ENCODE measurements around the gene PCDHGA11. TPM values are rescaled to one million over a fixed set of nuclear protein-coding genes. Genes with fewer than 3 reads are reported as not detected.

PCDHGA11 gene
- total RNA-seq, 2 donors from 2014 or later: 0.09 TPM; not detected in 1

DNA sequence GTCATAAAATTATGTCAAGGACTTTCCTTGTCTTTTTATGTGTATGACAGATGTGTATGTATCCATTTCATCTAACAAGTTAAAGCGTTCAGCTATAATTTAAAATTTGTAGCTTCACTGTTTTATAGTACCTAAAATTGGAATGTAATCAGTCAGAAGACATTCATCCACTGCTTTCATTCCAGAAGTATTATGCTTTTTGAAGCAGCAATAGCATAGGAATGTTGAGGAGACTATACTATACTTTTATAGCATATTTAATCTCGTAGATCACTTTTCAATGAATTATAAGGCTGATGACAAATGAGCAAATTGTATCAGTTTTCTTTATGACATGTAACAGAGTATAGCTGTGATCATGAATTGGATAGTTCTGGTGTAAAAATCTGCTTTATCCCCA is 16.4 kb downstream of the PCDHGA11 start:
- no peak overlapping the region for H3K27ac Mint-ChIP-seq
- no peak for ATAC-seq (replicated peaks)
- peaks cover 35% of the 10 kb centered on the region for H3K27me3 Mint-ChIP-seq
- no peaks in the 10 kb centered on the region for H3K4me1 Mint-ChIP-seq
- peaks cover 9% of the 10 kb centered on the region for H3K9me3 Mint-ChIP-seq
- H3K36me3 Mint-ChIP-seq (ENCODE audit: low read depth): peaks cover 7% of the 10 kb centered on the region
- no peak overlapping the region for H3K4me3 Mint-ChIP-seq

DNA sequence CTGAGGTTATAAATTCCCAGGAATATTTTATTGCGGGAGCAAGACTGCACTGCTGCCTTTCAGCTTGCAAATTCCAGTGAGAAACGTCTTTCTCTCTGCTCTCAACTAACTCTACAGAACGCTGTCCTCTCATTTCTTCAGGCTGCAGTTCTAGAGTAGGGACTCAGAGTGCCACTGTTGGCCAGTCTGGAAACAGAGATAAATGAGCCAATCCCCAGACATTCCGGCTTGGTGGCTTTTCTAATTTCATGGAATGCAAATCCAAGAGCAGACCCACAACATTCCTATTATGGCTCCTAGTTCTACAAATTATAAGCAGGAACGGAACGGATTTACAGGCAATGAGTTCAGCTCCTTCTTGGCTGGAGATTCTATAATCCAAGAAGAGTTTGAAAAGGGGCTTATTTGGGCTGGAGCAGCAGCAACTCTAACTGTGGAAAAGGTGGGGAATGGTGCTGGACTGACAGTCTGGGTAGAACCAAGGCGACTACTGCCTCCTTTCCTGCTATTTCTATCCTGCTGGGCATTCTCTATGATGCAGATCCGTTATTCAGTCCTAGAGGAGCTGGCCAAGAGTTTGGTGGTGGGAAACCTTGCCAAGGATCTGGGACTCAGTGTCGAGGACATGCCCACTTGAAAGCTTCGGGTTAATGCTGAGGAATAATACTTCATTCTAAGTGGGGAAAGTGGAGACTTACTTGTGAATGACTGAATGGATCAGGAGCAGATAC is 18.7 kb downstream of the PCDHGA11 start:
- ATAC-seq (replicated peaks): no peak
- peaks cover 3% of the 10 kb centered on the region for H3K9me3 Mint-ChIP-seq
- no peak overlapping the region for H3K4me3 Mint-ChIP-seq
- no peaks in the 10 kb centered on the region for H3K4me1 Mint-ChIP-seq
- no peaks in the 10 kb centered on the region for H3K36me3 Mint-ChIP-seq (ENCODE audit: low read depth)
- H3K27ac Mint-ChIP-seq: no peak overlapping the region
- peaks cover 26% of the 10 kb centered on the region for H3K27me3 Mint-ChIP-seq

DNA sequence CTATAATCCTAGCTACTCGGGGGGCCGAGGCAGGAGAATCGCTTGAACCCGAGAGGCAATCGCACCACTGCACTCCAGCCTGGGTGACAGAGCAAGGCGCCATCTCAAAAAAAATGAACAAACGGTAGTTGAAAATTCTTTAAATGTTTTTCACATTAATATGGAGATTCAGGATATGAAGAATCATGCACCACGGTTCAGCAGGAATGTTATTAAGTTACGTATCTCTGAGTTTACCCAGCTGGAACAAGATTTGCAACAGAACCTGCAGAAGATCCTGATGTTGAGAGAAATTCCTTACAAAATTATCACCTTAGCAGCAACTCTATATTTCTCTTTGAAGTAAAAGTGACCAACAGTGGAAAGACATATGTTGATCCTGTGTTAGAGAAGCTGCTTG is 19.5 kb downstream of the PCDHGA11 start:
- ATAC-seq (replicated peaks): no peak
- no peak overlapping the region for H3K27ac Mint-ChIP-seq
- H3K27me3 Mint-ChIP-seq: peaks cover 25% of the 10 kb centered on the region
- no peaks in the 10 kb centered on the region for H3K4me1 Mint-ChIP-seq
- H3K36me3 Mint-ChIP-seq (ENCODE audit: low read depth): no peaks in the 10 kb centered on the region
- H3K4me3 Mint-ChIP-seq: no peak overlapping the region
- H3K9me3 Mint-ChIP-seq: peaks cover 3% of the 10 kb centered on the region

DNA sequence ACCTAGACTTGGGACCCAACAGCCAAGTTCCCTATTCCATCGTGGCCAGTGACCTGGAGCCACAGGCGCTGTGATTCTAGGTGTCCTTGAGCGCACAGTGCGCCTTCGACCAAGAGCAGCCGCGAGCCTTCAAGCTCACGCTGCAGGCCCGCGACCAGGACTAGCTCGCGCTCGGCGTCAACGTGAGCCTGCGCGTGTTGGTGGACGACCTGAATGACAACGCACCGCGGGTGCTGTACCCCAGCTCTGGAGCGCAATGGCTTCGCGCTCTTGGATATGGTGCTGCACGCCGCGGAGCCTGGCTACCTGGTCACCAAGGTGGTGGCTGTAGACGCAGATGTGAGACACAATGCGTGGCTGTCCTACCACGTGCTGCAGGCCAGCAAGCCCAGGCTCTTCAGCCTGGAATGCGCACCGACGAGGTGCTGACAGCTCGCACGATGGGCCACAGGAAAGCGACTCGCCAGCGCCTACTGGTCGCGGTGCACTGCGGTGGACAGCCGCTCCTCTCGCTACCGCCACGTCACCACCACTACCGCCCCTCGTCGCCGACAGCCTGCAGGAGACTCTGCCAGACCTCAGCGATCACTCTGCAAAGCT is 20.8 kb downstream of the PCDHGA11 start:
- no peak for ATAC-seq (replicated peaks)
- no peak overlapping the region for H3K27ac Mint-ChIP-seq

DNA sequence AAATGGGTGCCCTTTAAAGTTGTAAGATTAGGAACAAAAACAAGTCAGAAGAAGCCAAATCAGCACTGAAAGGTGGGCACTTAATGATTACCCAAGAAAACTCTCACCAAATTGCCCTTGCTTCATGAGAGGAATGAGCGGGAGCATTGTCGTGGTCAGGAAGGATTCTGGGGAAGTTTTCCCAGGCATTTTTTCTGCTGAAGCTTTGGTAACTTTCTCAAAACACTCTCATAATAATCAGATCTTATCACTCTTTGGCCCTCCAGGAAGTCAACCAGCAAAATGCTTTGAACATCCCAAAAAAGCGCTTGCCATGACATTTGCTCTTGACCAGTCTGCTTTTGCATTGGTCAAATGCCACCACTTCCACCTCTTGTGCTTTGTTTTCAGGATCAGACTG is 44.5 kb downstream of the PCDHGA11 start:
- Mint-ChIP-seq H3K9me3 (no peaks in the 10 kb centered on the region), H3K4me1 (no peaks in the 10 kb centered on the region), H3K27me3 (peaks cover 12% of the 10 kb centered on the region), H3K4me3 (no peak overlapping the region), H3K27ac (no peak overlapping the region), H3K36me3 (ENCODE audit: low read depth) (no peaks in the 10 kb centered on the region)
- ATAC-seq (replicated peaks): no peak

More for the DNA sequence above, 20.8 kb downstream of the PCDHGA11 start:
- H3K27me3 Mint-ChIP-seq: peaks cover 25% of the 10 kb centered on the region
- no peaks in the 10 kb centered on the region for H3K4me1 Mint-ChIP-seq
- no peak overlapping the region for H3K4me3 Mint-ChIP-seq
- H3K9me3 Mint-ChIP-seq: peaks cover 3% of the 10 kb centered on the region
- no peaks in the 10 kb centered on the region for H3K36me3 Mint-ChIP-seq (ENCODE audit: low read depth)

Other genes starting within 250 kb of the PCDHGA11 start
- gene PCDHB7, start 248.4 kb upstream of the PCDHGA11 start, total RNA-seq: not detected
- gene PCDHB8, start 243.3 kb upstream of the PCDHGA11 start, total RNA-seq: not detected
- not detected for gene PCDHB16, start 238.7 kb upstream of the PCDHGA11 start, total RNA-seq
- gene PCDHB9, start 233.9 kb upstream of the PCDHGA11 start, total RNA-seq: not detected
- gene PCDHB10, start 228.7 kb upstream of the PCDHGA11 start, total RNA-seq: not detected
- gene PCDHB11, start 221.4 kb upstream of the PCDHGA11 start, total RNA-seq: not detected
- gene PCDHB12, start 212.3 kb upstream of the PCDHGA11 start, total RNA-seq: not detected
- gene PCDHB13, start 207.1 kb upstream of the PCDHGA11 start, total RNA-seq: under 1 TPM in 1 of 2 donors, not detected in 1; 0.08 TPM
- not detected for gene PCDHB14, start 197.7 kb upstream of the PCDHGA11 start, total RNA-seq
- not detected for gene PCDHB15, start 175.7 kb upstream of the PCDHGA11 start, total RNA-seq
- under 1 TPM in 1 of 2 donors, not detected in 1; 0.42 TPM for gene SLC25A2, start 117.0 kb upstream of the PCDHGA11 start, total RNA-seq
- gene TAF7, start 100.3 kb upstream of the PCDHGA11 start, total RNA-seq: 10 to 100 TPM; 45.3 to 50.4 TPM
- gene PCDHGA1, start 90.5 kb upstream of the PCDHGA11 start, total RNA-seq: under 1 TPM; 0.09 to 0.16 TPM
- gene PCDHGA2, start 82.3 kb upstream of the PCDHGA11 start, total RNA-seq: not detected
- gene PCDHGA3, start 77.2 kb upstream of the PCDHGA11 start, total RNA-seq: under 1 TPM in 1 of 2 donors, not detected in 1; 0.09 TPM
- not detected for gene PCDHGB1, start 71.0 kb upstream of the PCDHGA11 start, total RNA-seq
- under 1 TPM in 1 of 2 donors, not detected in 1; 0.32 TPM for gene PCDHGA4, start 66.0 kb upstream of the PCDHGA11 start, total RNA-seq
- under 1 TPM; 0.17 to 0.34 TPM for gene PCDHGB2, start 61.1 kb upstream of the PCDHGA11 start, total RNA-seq
- gene PCDHGA5, start 56.9 kb upstream of the PCDHGA11 start, total RNA-seq: under 1 TPM in 1 of 2 donors, not detected in 1; 0.11 TPM
- under 1 TPM in 1 of 2 donors, not detected in 1; 0.21 TPM for gene PCDHGB3, start 50.8 kb upstream of the PCDHGA11 start, total RNA-seq
- under 1 TPM; 0.06 to 0.40 TPM for gene PCDHGA6, start 47.2 kb upstream of the PCDHGA11 start, total RNA-seq
- under 1 TPM in 1 of 2 donors, not detected in 1; 0.06 TPM for gene PCDHGA7, start 38.3 kb upstream of the PCDHGA11 start, total RNA-seq
- under 1 TPM; 0.06 to 0.08 TPM for gene PCDHGB4, start 33.4 kb upstream of the PCDHGA11 start, total RNA-seq
- gene PCDHGA8, start 28.4 kb upstream of the PCDHGA11 start, total RNA-seq: not detected
- gene PCDHGB5, start 23.1 kb upstream of the PCDHGA11 start, total RNA-seq: under 1 TPM; 0.09 to 0.24 TPM
- gene PCDHGA9, start 18.3 kb upstream of the PCDHGA11 start, total RNA-seq: not detected
- under 1 TPM in 1 of 2 donors, not detected in 1; 0.08 TPM for gene PCDHGB6, start 13.0 kb upstream of the PCDHGA11 start, total RNA-seq
- under 1 TPM; 0.06 to 0.08 TPM for gene PCDHGA10, start 8.1 kb upstream of the PCDHGA11 start, total RNA-seq
- under 1 TPM in 1 of 2 donors, not detected in 1; 0.11 TPM for gene PCDHGB7, start 3.4 kb upstream of the PCDHGA11 start, total RNA-seq
- not detected for gene PCDHGA12, start 9.5 kb downstream of the PCDHGA11 start, total RNA-seq
- under 1 TPM in 1 of 2 donors, not detected in 1; 0.56 TPM for gene PCDHGC3, start 54.9 kb downstream of the PCDHGA11 start, total RNA-seq
- not detected for gene PCDHGC4, start 64.0 kb downstream of the PCDHGA11 start, total RNA-seq
- not detected for gene PCDHGC5, start 68.0 kb downstream of the PCDHGA11 start, total RNA-seq
- 100 to 1,000 TPM; 186 to 268 TPM for gene DIAPH1, start 197.9 kb downstream of the PCDHGA11 start, total RNA-seq
- gene HDAC3, start 215.8 kb downstream of the PCDHGA11 start, total RNA-seq: 100 to 1,000 TPM; 123 to 174 TPM
- gene RELL2, start 215.9 kb downstream of the PCDHGA11 start, total RNA-seq: 10 to 100 TPM; 16.5 to 29.9 TPM
- 100 to 1,000 TPM in 1 of 2 donors, 10 to 100 TPM in 1; 38.7 to 113 TPM for gene FCHSD1, start 230.4 kb downstream of the PCDHGA11 start, total RNA-seq